ENCODE data around the gene REEP3. TPM values are rescaled to one million over a fixed set of nuclear protein-coding genes. Genes with fewer than 3 reads are reported as not detected.

Gene REEP3
- total RNA-seq, 2 experiments from 2014 or later: 19.5 to 20.7 TPM

DNA sequence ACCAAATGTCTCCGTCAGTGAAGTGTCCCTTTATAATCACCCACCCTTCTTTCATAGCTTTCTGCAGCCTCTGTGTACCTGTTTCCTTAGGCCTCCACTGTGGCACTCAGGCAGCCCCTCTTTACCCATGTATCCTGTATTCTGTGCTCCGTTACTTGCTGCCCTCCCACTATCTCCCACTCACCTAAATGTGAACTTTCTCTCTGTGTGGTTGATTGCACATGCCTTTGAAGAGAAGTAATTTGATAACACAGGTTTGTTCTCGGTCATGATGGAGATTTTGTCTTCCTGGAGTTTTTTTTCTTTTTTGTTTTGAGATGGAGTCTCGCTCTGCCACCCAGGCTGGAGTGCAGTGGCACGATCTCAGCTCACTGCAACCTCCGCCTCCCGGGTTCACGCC lies 61.5 kb downstream of the REEP3 start:
- Mint-ChIP-seq H3K27me3 (no peaks in the 10 kb centered on the region), H3K9me3 (no peaks in the 10 kb centered on the region), H3K4me3 (no peak overlapping the region), H3K4me1 (ENCODE audit: low read depth) (no peaks in the 10 kb centered on the region), H3K36me3 (no peaks in the 10 kb centered on the region), H3K27ac (no peak overlapping the region)
- no peak for DNase-seq
- POLR2A ChIA-PET: no interaction called here
- intact Hi-C loops (cut with micrococcal nuclease): no loop called here
- CTCF ChIA-PET: no interaction called here

DNA sequence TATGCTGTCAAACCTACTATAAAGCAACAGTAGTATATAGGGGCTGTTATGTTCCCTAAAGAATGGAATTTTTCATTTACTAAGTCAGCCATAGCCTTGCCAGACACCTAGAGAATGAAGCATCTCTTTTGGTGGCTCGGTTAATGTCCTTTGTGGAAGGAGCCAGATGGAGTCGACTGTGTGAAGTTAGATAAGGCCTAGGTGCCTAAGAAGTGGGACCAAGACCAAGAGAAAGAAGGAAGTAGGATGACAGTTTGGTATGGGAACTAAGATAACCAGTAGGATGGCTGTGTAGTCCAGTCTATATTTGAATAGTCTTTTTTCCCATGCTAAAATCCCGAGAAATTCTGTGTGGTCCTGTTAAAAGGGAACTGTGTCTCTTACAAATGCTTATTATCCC lies 62.2 kb downstream of the REEP3 start:
- Mint-ChIP-seq H3K27me3 (no peaks in the 10 kb centered on the region), H3K4me1 (ENCODE audit: low read depth) (no peaks in the 10 kb centered on the region), H3K36me3 (no peaks in the 10 kb centered on the region), H3K4me3 (no peak overlapping the region), H3K27ac (no peak overlapping the region), H3K9me3 (no peaks in the 10 kb centered on the region)
- no peak for DNase-seq
- POLR2A ChIA-PET: no interaction called here
- CTCF ChIA-PET: no interaction called here
- intact Hi-C loops (cut with micrococcal nuclease): no loop called here

DNA sequence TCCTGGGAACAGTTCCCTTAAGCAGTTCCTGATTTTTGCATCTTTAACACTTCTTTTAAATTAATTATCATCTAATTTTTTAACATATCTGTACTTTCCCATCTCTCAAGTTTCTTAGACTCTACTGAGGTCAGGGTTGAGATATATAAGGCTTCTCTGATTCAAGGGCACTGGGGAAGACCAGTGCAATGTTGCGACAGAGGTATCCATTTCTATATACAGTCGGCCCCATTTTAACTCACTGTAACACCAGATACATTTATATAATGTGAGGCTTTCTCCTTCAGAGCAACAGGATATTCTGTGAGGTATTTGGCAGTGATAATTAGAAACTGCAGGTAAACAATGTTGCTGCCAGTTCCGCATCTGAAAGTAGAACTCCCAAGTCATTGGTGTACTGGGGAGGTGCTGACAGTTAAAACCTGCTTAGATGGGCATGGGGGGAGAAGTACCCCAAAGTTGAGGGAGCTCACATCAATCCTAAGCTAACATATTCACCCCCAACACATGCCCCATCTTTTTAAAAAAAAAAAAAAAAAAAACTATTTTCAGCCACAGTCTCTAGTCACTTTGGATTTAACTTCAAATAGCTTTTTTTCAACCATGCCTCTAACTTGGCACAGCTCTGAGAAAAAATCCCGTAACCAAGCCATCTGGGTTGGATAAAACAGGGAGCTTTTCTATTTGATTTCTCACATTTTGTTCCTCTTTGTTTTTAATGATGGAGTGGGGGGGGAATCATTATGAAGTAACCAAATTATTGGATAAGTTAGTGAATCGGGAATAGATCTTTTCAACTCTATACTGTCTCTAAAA lies 62.9 kb downstream of the REEP3 start:
- ChIA-PET CTCF (no interaction called here), POLR2A (no interaction called here)
- H3K4me3 Mint-ChIP-seq: no peak overlapping the region
- no peaks in the 10 kb centered on the region for H3K4me1 Mint-ChIP-seq (ENCODE audit: low read depth)
- no peak for DNase-seq
- H3K9me3 Mint-ChIP-seq: no peaks in the 10 kb centered on the region
- intact Hi-C loops (cut with micrococcal nuclease): no loop called here
- no peaks in the 10 kb centered on the region for H3K36me3 Mint-ChIP-seq
- H3K27ac Mint-ChIP-seq: no peak overlapping the region
- H3K27me3 Mint-ChIP-seq: no peaks in the 10 kb centered on the region

DNA sequence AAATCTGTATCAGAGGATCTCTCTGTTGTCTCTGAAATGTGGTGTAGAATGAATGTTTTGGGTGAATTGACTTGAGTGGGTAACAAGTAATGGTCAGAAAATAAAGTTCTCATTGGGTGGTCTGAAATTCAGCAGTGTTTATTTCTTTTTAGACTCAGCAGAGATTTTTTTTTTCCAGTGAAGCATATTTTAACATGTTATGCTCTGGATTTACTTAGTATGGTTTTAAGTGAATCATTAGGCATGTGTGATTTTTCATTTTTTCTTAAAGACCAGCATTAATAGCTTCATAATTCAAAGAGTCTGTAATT lies 63.5 kb downstream of the REEP3 start:
- intact Hi-C loops (cut with micrococcal nuclease): no loop called here
- no peak for DNase-seq
- no peaks in the 10 kb centered on the region for H3K27me3 Mint-ChIP-seq
- H3K9me3 Mint-ChIP-seq: no peaks in the 10 kb centered on the region
- no peaks in the 10 kb centered on the region for H3K4me1 Mint-ChIP-seq (ENCODE audit: low read depth)
- H3K4me3 Mint-ChIP-seq: no peak overlapping the region
- H3K36me3 Mint-ChIP-seq: no peaks in the 10 kb centered on the region
- ChIA-PET CTCF (no interaction called here), POLR2A (no interaction called here)
- H3K27ac Mint-ChIP-seq: no peak overlapping the region

DNA sequence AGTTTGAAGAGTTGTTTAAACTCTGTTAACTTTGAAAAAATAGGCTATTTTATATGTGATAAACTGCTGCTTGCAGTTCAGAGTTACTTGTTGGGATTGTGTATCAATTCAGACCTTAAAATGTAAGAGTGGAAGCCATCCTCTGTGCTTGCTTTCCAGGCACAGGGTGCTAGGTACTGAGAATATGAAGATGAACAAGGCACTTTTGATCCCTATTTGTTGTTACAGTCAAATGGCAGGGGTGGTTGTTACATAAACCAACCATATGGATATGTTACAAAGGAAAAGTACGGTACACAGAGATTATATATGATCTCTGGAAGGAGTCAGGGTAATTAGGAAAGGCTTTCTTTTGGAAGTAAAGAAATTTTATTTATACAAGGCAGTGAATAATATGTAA lies 63.8 kb downstream of the REEP3 start:
- ChIA-PET POLR2A (no interaction called here), CTCF (interaction anchor here (0.7 kb wide), 1 partner anchor 134 kb away, joined by 3 read pairs; no protein-coding TSS in a partner anchor)
- DNase-seq: no peak
- Mint-ChIP-seq H3K4me1 (ENCODE audit: low read depth) (no peaks in the 10 kb centered on the region), H3K9me3 (no peaks in the 10 kb centered on the region), H3K36me3 (no peaks in the 10 kb centered on the region), H3K4me3 (no peak overlapping the region), H3K27me3 (no peaks in the 10 kb centered on the region), H3K27ac (no peak overlapping the region)
- intact Hi-C loops (cut with micrococcal nuclease): no loop called here

DNA sequence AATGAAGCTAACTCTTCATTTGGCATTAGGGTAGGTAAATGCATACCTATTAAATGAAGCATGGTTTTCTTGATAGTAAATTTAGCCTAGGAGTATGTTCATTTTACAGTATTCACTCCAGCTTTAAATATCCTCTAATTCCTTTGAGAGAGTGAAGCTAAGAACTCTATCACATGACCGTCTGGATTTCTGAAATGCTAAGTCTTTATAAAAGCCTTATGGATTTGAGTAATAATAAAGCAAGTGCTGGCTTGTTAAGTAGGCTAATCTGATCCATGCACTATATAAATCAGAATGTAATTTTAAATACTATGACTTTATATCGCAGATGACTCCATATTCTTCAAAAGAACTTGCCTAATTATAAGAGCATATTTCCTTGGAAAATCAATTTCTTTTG lies 64.8 kb downstream of the REEP3 start:
- ChIA-PET POLR2A (no interaction called here), CTCF (interaction anchor here (0.7 to 1.0 kb wide), 3 partner anchors 121 to 134 kb away, joined by 3 to 4 read pairs (median 3); no protein-coding TSS in a partner anchor)
- Mint-ChIP-seq H3K4me3 (no peak overlapping the region), H3K9me3 (no peaks in the 10 kb centered on the region), H3K27me3 (no peaks in the 10 kb centered on the region), H3K27ac (no peak overlapping the region), H3K4me1 (ENCODE audit: low read depth) (no peaks in the 10 kb centered on the region), H3K36me3 (no peaks in the 10 kb centered on the region)
- intact Hi-C loops (cut with micrococcal nuclease): no loop called here
- DNase-seq: no peak

DNA sequence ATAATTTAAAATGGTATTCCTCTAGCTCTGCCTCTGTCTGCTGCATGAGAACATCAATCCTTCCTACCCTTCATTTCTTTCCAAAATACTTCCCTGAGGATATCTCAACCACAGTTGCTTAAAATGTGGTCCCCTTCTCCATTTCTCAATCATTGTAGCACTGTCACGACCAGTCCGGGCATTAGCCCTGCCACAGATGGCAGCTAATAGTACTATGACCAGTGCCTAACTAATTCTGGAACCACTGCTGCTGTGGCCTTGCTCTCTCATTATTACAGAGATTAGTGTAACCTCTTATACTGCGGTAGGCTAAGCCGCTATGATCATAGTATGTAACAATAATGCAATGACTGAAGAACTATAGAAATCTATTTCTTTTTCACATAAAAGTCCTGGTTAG lies 66.0 kb downstream of the REEP3 start:
- H3K4me3 Mint-ChIP-seq: no peak overlapping the region
- POLR2A ChIA-PET: no interaction called here
- H3K4me1 Mint-ChIP-seq (ENCODE audit: low read depth): no peaks in the 10 kb centered on the region
- DNase-seq: no peak
- no peaks in the 10 kb centered on the region for H3K9me3 Mint-ChIP-seq
- no peaks in the 10 kb centered on the region for H3K36me3 Mint-ChIP-seq
- CTCF ChIA-PET: interaction anchor here (0.7 kb wide), 1 partner anchor 906 kb away, joined by 3 read pairs; no protein-coding TSS in a partner anchor
- no peaks in the 10 kb centered on the region for H3K27me3 Mint-ChIP-seq
- no peak overlapping the region for H3K27ac Mint-ChIP-seq
- intact Hi-C loops (cut with micrococcal nuclease): no loop called here

DNA sequence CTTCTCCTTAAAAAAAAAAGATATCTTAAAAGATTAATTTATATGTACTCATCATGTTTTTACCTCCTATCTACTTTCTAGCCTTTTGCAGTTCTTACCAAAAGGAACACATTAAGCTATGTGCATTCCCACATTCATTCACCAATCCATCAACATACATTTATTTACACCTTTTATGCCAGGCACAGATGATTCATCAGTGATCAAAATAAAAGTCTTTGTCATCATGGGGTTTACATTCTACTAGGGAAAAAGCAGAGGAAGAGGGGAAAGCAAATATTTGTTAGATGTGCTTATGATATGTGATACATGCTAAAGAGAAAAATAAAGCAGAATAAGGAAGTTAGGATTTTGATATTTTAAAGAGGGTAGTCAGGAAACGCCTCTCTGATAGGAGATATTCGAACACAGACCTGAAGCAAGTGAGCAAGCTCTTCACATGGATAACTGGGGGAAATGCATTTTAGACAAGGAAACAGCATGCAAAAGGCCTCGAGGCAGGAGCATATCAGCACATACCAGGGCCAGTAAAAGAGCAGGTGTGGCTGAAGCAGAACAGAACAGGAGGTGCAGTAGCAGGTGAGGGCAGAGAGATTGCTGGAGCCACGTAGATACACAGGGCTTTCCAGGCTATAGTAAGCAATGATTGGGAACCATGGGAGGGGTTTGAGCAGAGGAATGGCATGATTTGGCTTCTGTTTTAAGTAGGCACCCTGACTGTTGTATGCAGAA lies 67.4 kb downstream of the REEP3 start:
- Mint-ChIP-seq H3K27ac (no peak overlapping the region), H3K4me1 (ENCODE audit: low read depth) (no peaks in the 10 kb centered on the region), H3K9me3 (no peaks in the 10 kb centered on the region), H3K36me3 (no peaks in the 10 kb centered on the region), H3K27me3 (no peaks in the 10 kb centered on the region), H3K4me3 (no peak overlapping the region)
- intact Hi-C loops (cut with micrococcal nuclease): no loop called here
- ChIA-PET POLR2A (interaction anchor here (0.6 kb wide), 1 partner anchor 164 kb away, joined by 3 read pairs; no protein-coding TSS in a partner anchor), CTCF (interaction anchor here (1.0 kb wide), 1 partner anchor 421 kb away, joined by 3 read pairs; no protein-coding TSS in a partner anchor)
- no peak for DNase-seq

DNA sequence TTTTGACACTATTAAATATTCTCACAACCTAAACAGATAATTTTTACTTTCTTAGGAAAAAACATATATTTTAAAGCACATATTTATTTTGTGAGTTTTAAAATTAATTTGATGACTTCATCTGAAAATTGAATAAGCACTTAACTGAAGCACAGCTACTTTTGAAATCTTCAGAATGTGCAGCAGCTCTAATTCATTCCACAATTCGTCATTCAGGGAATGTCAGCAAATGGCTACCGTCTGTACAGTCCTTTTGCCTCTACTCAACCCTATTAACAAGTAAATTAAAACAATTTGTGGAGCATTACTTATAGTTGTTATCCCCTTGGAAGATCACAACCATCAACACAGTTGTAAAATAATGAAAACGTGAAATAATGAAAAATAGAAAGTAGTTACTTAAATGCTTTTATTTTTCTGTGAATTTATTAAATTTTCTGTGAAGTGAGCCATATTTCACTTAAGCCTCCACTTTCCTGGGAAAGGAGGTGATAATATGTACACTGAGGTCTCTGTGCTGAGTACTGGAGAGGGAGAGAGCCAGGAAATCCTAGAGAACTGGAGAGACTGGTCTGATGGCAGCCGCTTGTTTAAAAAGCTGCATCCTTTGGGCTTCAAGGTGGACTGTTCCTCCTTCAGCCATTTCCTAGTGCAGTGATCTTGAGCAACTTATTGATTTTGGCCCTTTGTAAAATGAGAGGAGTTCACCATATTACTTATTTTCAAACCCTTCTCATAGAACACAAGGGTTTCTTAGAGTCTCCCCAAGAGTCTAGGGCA lies 70.6 kb downstream of the REEP3 start:
- DNase-seq: no peak
- POLR2A ChIA-PET: no interaction called here
- intact Hi-C loops (cut with micrococcal nuclease): no loop called here
- Mint-ChIP-seq H3K4me3 (no peak overlapping the region), H3K27me3 (no peaks in the 10 kb centered on the region), H3K9me3 (no peaks in the 10 kb centered on the region), H3K4me1 (ENCODE audit: low read depth) (peaks cover 5% of the 10 kb centered on the region), H3K36me3 (peaks cover 10% of the 10 kb centered on the region), H3K27ac (no peak overlapping the region)
- CTCF ChIA-PET: no interaction called here

DNA sequence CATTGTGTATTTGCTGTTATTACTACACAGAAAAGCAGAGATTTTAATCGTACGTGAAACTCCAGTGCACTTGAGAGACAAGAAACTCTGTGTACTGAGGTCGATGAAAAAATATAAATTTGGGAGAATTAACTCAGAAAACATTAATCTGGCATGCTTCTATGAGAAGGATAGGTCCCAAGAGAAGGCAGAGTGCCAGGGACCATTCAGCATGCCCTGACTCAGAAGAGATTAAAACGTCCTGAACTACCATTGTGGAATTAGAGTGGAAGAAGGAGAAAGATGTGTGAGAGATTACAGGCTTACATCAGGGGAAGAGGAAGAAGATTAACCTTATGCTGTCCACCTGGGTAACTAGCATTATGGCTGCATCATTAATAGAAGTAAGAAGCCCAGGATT lies 72.4 kb downstream of the REEP3 start:
- H3K4me3 Mint-ChIP-seq: no peak overlapping the region
- ChIA-PET CTCF (no interaction called here), POLR2A (no interaction called here)
- DNase-seq: no peak
- H3K27ac Mint-ChIP-seq: no peak overlapping the region
- H3K36me3 Mint-ChIP-seq: peaks cover 17% of the 10 kb centered on the region
- no peaks in the 10 kb centered on the region for H3K9me3 Mint-ChIP-seq
- H3K27me3 Mint-ChIP-seq: no peaks in the 10 kb centered on the region
- peaks cover 5% of the 10 kb centered on the region for H3K4me1 Mint-ChIP-seq (ENCODE audit: low read depth)
- intact Hi-C loops (cut with micrococcal nuclease): no loop called here

DNA sequence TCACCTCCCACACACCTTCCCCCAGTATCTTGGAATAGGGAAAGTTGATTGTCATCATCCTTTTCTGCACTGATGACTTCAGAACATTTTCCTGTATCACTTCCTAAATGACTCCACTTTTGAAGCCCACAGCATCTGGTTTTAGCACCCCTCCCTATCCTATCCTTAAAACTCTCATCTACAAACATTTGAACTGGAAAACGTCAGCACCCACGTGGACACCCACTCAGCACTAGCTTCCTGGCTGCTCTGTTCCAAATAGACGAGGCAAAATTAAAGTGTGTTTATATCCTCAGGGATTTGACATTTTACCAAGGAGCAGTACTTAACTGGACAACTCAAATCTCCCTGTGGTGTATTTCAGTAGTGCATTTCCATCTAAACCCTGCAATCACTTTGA lies 73.9 kb downstream of the REEP3 start:
- DNase-seq: no peak
- peaks cover 22% of the 10 kb centered on the region for H3K36me3 Mint-ChIP-seq
- intact Hi-C loops (cut with micrococcal nuclease): no loop called here
- H3K4me1 Mint-ChIP-seq (ENCODE audit: low read depth): peaks cover 5% of the 10 kb centered on the region
- POLR2A ChIA-PET: no interaction called here
- no peaks in the 10 kb centered on the region for H3K27me3 Mint-ChIP-seq
- CTCF ChIA-PET: no interaction called here
- H3K9me3 Mint-ChIP-seq: no peaks in the 10 kb centered on the region
- no peak overlapping the region for H3K4me3 Mint-ChIP-seq
- no peak overlapping the region for H3K27ac Mint-ChIP-seq

DNA sequence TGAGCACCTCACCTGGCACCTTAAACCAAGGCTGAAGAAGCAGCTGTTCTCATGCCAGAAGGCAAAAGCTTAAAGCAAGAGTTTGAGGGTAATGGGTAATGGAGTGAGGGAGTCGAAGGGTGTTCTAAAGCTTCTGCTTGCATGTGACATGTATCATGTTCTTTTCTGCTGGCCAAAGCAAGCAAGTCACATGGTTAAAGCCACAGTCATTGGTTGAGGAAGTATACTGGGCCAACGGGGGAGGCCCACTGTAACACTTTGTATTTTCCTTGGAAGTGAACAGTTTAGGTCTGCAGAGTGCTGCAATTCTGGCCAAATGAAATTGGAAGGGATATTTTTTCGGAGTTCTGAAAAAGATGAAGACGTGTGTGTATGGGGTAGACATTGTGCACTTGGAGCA lies 75.7 kb downstream of the REEP3 start:
- peaks cover 5% of the 10 kb centered on the region for H3K4me1 Mint-ChIP-seq (ENCODE audit: low read depth)
- ChIA-PET CTCF (no interaction called here), POLR2A (interaction anchor here (0.6 kb wide), 1 partner anchor 15 kb away, joined by 4 read pairs; no protein-coding TSS in a partner anchor)
- no peak overlapping the region for H3K4me3 Mint-ChIP-seq
- no peak for DNase-seq
- no peaks in the 10 kb centered on the region for H3K27me3 Mint-ChIP-seq
- intact Hi-C loops (cut with micrococcal nuclease): no loop called here
- H3K36me3 Mint-ChIP-seq: peaks cover 25% of the 10 kb centered on the region
- H3K9me3 Mint-ChIP-seq: no peaks in the 10 kb centered on the region
- no peak overlapping the region for H3K27ac Mint-ChIP-seq
